ENCODE results near the gene KRTAP10-2. TPM values are rescaled to one million over a fixed set of nuclear protein-coding genes. Genes with fewer than 3 reads are reported as not detected.

Gene KRTAP10-2
- total RNA-seq, 1 donor from 2014 or later: not detected

DNA sequence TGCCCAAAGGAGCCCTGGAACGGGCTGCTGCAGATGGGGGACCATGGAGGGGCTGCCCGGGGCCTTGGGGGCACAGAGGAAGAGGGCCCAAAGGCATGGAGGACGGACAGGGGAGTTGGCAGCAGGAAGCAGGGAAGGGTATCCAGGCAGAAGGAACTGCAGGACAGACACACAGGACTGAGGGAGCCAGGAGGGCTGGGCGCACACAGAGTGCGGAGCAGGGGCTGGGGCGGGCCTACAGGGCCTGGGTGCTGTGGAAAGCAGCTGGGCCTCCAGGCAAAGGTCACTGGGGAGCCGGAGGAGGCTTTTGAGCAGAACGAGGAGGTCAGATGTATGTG lies 39.4 kb downstream of the KRTAP10-2 start:
- Mint-ChIP-seq H3K27ac (no peak overlapping the region), H3K4me1 (peaks cover 1% of the 10 kb centered on the region), H3K9me3 (no peaks in the 10 kb centered on the region), H3K36me3 (ENCODE audit: low read depth) (no peaks in the 10 kb centered on the region), H3K4me3 (no peak overlapping the region), H3K27me3 (peaks cover 10% of the 10 kb centered on the region)
- ATAC-seq (ENCODE audit: low read depth) (no peak), DNase-seq (no peak)
- CTCF ChIA-PET: interaction anchor here (0.6 to 1.4 kb wide), 3 partner anchors 281 to 626 kb away, joined by 3 to 4 read pairs (median 3); no protein-coding TSS in a partner anchor
- intact Hi-C loops (cut with micrococcal nuclease): loop anchor here (2.0 to 10.0 kb wide), 3 partner anchors 363 to 619 kb away; partner anchors contain the start of genes PTTG1IP and SLX9
- TF ChIP-seq, protein P1, sequence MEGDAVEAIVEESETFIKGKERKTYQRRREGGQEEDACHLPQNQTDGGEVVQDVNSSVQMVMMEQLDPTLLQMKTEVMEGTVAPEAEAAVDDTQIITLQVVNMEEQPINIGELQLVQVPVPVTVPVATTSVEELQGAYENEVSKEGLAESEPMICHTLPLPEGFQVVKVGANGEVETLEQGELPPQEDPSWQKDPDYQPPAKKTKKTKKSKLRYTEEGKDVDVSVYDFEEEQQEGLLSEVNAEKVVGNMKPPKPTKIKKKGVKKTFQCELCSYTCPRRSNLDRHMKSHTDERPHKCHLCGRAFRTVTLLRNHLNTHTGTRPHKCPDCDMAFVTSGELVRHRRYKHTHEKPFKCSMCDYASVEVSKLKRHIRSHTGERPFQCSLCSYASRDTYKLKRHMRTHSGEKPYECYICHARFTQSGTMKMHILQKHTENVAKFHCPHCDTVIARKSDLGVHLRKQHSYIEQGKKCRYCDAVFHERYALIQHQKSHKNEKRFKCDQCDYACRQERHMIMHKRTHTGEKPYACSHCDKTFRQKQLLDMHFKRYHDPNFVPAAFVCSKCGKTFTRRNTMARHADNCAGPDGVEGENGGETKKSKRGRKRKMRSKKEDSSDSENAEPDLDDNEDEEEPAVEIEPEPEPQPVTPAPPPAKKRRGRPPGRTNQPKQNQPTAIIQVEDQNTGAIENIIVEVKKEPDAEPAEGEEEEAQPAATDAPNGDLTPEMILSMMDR (IDR thresholded peaks at IDR 0.05): no peak
- POLR2A ChIA-PET: no interaction called here

DNA sequence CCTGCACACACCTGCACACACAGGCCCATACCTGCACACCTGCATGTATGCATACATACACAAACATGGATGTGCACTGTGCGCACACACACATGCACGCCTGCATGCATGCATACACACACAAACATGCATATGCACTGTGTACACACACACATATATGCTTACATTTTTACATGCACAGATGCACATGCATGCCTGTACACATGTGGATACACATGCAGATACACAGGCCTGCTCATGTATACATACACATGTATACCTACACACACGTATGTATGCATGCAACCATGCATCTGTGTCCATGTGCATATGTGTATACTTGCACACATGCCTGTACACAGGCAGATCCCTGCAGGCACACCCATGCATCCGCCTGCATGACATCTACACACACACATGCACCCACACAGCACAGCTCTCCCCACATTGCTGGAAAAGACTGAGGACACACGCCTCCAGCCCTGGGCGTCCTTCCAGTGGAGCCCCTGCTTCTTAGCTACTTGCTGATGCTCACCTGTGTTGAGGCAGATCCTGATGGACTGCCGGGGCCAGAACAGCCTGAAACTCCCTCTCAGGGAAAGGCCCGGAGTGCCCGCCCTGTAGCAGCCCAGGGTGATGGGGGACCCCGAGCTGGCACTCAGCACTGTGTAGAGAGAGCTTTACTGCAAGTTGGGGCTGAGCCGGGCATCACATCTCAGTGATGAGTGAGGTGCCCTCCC lies 39.9 kb downstream of the KRTAP10-2 start:
- Mint-ChIP-seq H3K36me3 (ENCODE audit: low read depth) (no peaks in the 10 kb centered on the region), H3K27me3 (peaks cover 10% of the 10 kb centered on the region), H3K4me3 (no peak overlapping the region), H3K4me1 (peaks cover 1% of the 10 kb centered on the region), H3K9me3 (no peaks in the 10 kb centered on the region), H3K27ac (no peak overlapping the region)
- ChIA-PET POLR2A (no interaction called here), CTCF (interaction anchor here (0.5 to 2.2 kb wide), 11 partner anchors 9 to 626 kb away, joined by 3 to 32 read pairs (median 4); no protein-coding TSS in a partner anchor)
- TF ChIP-seq, protein P1 (IDR thresholded peaks at IDR 0.05): no peak
- ATAC-seq (ENCODE audit: low read depth): no peak
- intact Hi-C loops (cut with micrococcal nuclease): loop anchor here (2.0 to 10.0 kb wide), 3 partner anchors 363 to 619 kb away; partner anchors contain the start of genes PTTG1IP and SLX9
- DNase-seq: no peak

DNA sequence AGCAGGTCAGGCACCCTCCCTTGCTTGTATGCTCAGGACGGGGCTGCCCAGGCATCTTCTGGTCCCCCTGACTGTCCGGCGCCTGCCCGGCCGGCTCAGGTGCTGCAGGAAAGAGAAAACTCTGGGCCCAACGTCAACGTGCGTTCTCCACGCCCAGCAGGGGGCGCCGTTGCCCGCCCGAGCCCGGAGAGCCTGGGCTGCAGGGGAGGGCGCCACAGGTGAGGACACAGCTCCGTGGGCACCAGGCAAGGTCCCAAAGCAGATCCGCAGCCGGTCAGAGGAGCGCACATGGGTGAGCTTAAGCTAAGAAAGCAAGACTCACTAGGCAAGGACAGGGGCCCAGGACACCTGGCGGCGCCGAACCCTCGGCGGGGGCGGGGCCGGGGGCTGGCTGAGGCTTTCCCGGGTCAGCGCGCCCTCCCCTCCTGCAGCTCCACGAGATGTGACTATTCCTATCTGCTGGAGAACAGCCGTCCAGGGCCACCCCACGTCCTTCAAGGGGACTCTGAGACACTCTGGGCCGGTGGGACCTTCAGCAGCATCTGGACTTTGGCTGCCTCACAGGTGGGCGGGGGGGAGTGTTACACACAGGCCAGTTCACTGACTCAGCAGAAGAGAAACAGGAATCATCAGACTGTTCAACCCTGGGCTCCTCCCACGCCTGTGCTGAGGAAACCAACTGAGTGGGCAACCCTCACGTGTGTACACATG lies 40.6 kb downstream of the KRTAP10-2 start:
- ATAC-seq (ENCODE audit: low read depth): peak; percentile 72
- Mint-ChIP-seq H3K4me1 (peaks cover 2% of the 10 kb centered on the region), H3K9me3 (no peaks in the 10 kb centered on the region), H3K36me3 (ENCODE audit: low read depth) (no peaks in the 10 kb centered on the region), H3K4me3 (no peak overlapping the region), H3K27ac (no peak overlapping the region), H3K27me3 (peaks cover 10% of the 10 kb centered on the region)
- ChIA-PET POLR2A (no interaction called here), CTCF (interaction anchor here (0.5 to 2.2 kb wide), 13 partner anchors 9 to 439 kb away, joined by 3 to 32 read pairs (median 3); no protein-coding TSS in a partner anchor)
- intact Hi-C loops (cut with micrococcal nuclease): loop anchor here (1.0 to 10.0 kb wide), 4 partner anchors 283 to 620 kb away; partner anchors contain the start of genes PTTG1IP and SLX9
- DNase-seq: peak; percentile 66
- TF ChIP-seq, protein P1 (IDR thresholded peaks at IDR 0.05): no peak

DNA sequence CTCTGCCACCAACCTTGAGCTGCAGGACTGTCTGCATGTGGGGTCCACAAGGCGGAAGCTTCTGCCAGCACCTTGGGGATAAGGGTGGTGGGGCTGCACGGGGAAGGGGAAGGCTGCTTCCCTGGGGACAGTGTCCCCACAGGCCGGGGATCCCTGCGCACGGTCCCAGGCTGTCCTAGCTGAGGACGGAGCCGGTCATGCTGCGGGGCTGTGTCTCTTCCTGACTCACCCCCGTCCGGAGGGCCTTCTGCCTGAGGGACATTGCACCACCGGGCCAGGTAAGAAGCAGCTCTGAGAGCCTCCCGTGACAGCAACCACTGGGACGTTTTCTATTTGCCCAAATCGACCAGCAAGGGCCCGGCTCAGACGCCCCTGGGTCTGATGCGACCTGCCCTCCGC lies 41.2 kb downstream of the KRTAP10-2 start:
- ChIA-PET POLR2A (no interaction called here), CTCF (interaction anchor here (0.8 to 2.2 kb wide), 8 partner anchors 8 to 440 kb away, joined by 3 to 32 read pairs (median 4); no protein-coding TSS in a partner anchor)
- H3K4me1 Mint-ChIP-seq: peaks cover 3% of the 10 kb centered on the region
- no peak overlapping the region for H3K4me3 Mint-ChIP-seq
- intact Hi-C loops (cut with micrococcal nuclease): loop anchor here (1.0 to 10.0 kb wide), 4 partner anchors 283 to 621 kb away; partner anchors contain the start of genes PTTG1IP and SLX9
- ATAC-seq (ENCODE audit: low read depth): no peak
- H3K36me3 Mint-ChIP-seq (ENCODE audit: low read depth): no peaks in the 10 kb centered on the region
- H3K9me3 Mint-ChIP-seq: no peaks in the 10 kb centered on the region
- peaks cover 10% of the 10 kb centered on the region for H3K27me3 Mint-ChIP-seq
- H3K27ac Mint-ChIP-seq: no peak overlapping the region
- TF ChIP-seq, protein P1 (IDR thresholded peaks at IDR 0.05): no peak
- no peak for DNase-seq

DNA sequence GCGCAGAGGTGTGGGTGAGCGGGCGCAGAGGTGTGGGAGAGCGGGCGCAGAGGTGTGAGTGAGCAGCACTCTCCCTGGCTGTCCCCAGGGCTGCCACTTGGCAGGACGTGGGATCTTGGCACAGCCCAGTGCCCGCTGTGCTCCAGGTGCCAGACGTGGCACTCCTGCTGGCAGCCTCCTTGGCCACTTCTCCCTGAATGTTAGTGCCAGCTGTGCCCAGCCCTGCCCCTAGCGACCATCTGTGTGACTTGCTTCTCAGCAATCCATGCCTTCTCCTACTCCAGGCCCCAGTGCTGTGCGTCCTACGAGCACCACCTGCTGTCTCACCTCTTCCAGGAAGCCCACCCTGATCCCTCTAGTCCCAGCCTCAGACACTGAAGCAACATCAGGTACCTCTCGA lies 41.8 kb downstream of the KRTAP10-2 start:
- intact Hi-C loops (cut with micrococcal nuclease): no loop called here
- no peak overlapping the region for H3K27ac Mint-ChIP-seq
- H3K36me3 Mint-ChIP-seq (ENCODE audit: low read depth): no peaks in the 10 kb centered on the region
- ATAC-seq (ENCODE audit: low read depth): no peak
- H3K9me3 Mint-ChIP-seq: no peaks in the 10 kb centered on the region
- ChIA-PET CTCF (interaction anchor here (0.8 to 2.2 kb wide), 2 partner anchors 284 to 292 kb away, joined by 3 to 32 read pairs; no protein-coding TSS in a partner anchor), POLR2A (no interaction called here)
- peaks cover 3% of the 10 kb centered on the region for H3K4me1 Mint-ChIP-seq
- DNase-seq: no peak
- peaks cover 10% of the 10 kb centered on the region for H3K27me3 Mint-ChIP-seq
- no peak overlapping the region for H3K4me3 Mint-ChIP-seq
- TF ChIP-seq, protein P1 (IDR thresholded peaks at IDR 0.05): no peak
